ENCODE data around the gene PTPRD. TPM values are rescaled to one million over a fixed set of nuclear protein-coding genes. Genes with fewer than 3 reads are reported as not detected.

The PTPRD gene
- total RNA-seq, 1 experiment from 2014 or later, result 0.02 TPM

GRCh38 chr9:9892217-9892616 is 720.6 kb downstream of the PTPRD start:
- H2AFZ ChIP-seq (ENCODE audit: low read depth, low read length, poor library complexity, severe bottlenecking), result no peak overlapping the region
- H3K79me2 ChIP-seq (ENCODE audit: insufficient read depth, low read length), result no peaks in the 10 kb centered on the region
- no TSS peak for BruUV-seq (replicated peaks)
- RAD21 ChIA-PET (ENCODE audit: low non-redundant PET in 1 of 2, low total read pairs in 2 of 2, uncharacterized antibody in 2 of 2, unreplicated experiment in 2 of 2), result no interaction called here
- peaks cover 0 to 10% of the 10 kb centered on the region in 2 experiments; a peak in 2 of 4 replicates for H3K9me3 ChIP-seq (ENCODE audit: control insufficient read depth in 1 of 2, insufficient read depth in 1 of 2, low read depth in 1 of 2, low read length in 2 of 2)
- intact Hi-C loops (cut with micrococcal nuclease), result no loop called here
- no peak overlapping the region for H3K9ac ChIP-seq (ENCODE audit: low read length)
- TF ChIP-seq SRF (IDR thresholded peaks at IDR 0.05; ENCODE audit: low read depth) (no peak), SIN3A (IDR thresholded peaks at IDR 0.05; ENCODE audit: low read depth) (no peak), SP1 (IDR thresholded peaks at IDR 0.05; ENCODE audit: low read depth) (no peak), EZH2phosphoT487 (IDR thresholded peaks at IDR 0.05; ENCODE audit: borderline replicate concordance) (no peak), EGR1 (IDR thresholded peaks at IDR 0.05; ENCODE audit: low read depth) (no peak), MAX (IDR thresholded peaks at IDR 0.05) (no peak), FOSL1 (IDR thresholded peaks at IDR 0.05; ENCODE audit: low read depth) (no peak)
- H3K4me2 ChIP-seq (ENCODE audit: low read length), result no peak overlapping the region
- H3K9me2 ChIP-seq (ENCODE audit: insufficient read depth), result no peaks in the 10 kb centered on the region
- H3K27me3 ChIP-seq (ENCODE audit: insufficient read depth, low read length), result no peaks in the 10 kb centered on the region
- H3K27ac ChIP-seq (ENCODE audit: low read depth, low read length), result no peak overlapping the region
- CTCF ChIA-PET, result no interaction called here
- POLR2A ChIA-PET, result no interaction called here
- H3K36me3 ChIP-seq (ENCODE audit: control insufficient read depth in 1 of 2, insufficient read depth in 2 of 2, low read length in 2 of 2), result no peaks in the 10 kb centered on the region
- DNase-seq (ENCODE audit: low read depth, low spot score), result no peak
- no peak overlapping the region for H3K4me3 ChIP-seq (replicated peaks in 1 of 2; ENCODE audit: low read depth in 1 of 2, low read length in 2 of 2)
- no peaks in the 10 kb centered on the region for H3K4me1 ChIP-seq (ENCODE audit: control insufficient read depth in 1 of 2, insufficient read depth in 2 of 2, low read length in 2 of 2)
- H4K20me1 ChIP-seq (ENCODE audit: insufficient read depth), result no peaks in the 10 kb centered on the region
- ATAC-seq, result no peak

GRCh38 chr9:9881692-9882091 is 731.1 kb downstream of the PTPRD start:
- Histone ChIP-seq H3K27me3 (ENCODE audit: insufficient read depth, low read length) (no peaks in the 10 kb centered on the region), H3K27ac (ENCODE audit: low read depth, low read length) (no peak overlapping the region), H3K9me2 (ENCODE audit: insufficient read depth) (no peaks in the 10 kb centered on the region), H3K9ac (ENCODE audit: low read length) (no peak overlapping the region), H4K20me1 (ENCODE audit: insufficient read depth) (no peaks in the 10 kb centered on the region), H3K79me2 (ENCODE audit: insufficient read depth, low read length) (no peaks in the 10 kb centered on the region), H3K9me3 (ENCODE audit: control insufficient read depth in 1 of 2, insufficient read depth in 1 of 2, low read depth in 1 of 2, low read length in 2 of 2) (peaks cover 15 to 18% of the 10 kb centered on the region in 2 experiments; a peak in 3 of 4 replicates), H2AFZ (ENCODE audit: low read depth, low read length, poor library complexity, severe bottlenecking) (no peak overlapping the region), H3K36me3 (ENCODE audit: control insufficient read depth in 1 of 2, insufficient read depth in 2 of 2, low read length in 2 of 2) (no peaks in the 10 kb centered on the region), H3K4me2 (ENCODE audit: low read length) (no peak overlapping the region), H3K4me3 (replicated peaks in 1 of 2; ENCODE audit: low read depth in 1 of 2, low read length in 2 of 2) (no peak overlapping the region), H3K4me1 (ENCODE audit: control insufficient read depth in 1 of 2, insufficient read depth in 2 of 2, low read length in 2 of 2) (no peaks in the 10 kb centered on the region)
- ATAC-seq (no peak), DNase-seq (ENCODE audit: low read depth, low spot score) (no peak)
- ChIA-PET RAD21 (ENCODE audit: low non-redundant PET in 1 of 2, low total read pairs in 2 of 2, uncharacterized antibody in 2 of 2, unreplicated experiment in 2 of 2) (no interaction called here), CTCF (no interaction called here), POLR2A (no interaction called here)
- TF ChIP-seq REST (IDR thresholded peaks at IDR 0.05; ENCODE audit: low read depth) (no peak), SRF (IDR thresholded peaks at IDR 0.05; ENCODE audit: low read depth) (no peak)
- intact Hi-C loops (cut with micrococcal nuclease), result no loop called here
- BruUV-seq (replicated peaks), result no TSS peak
